ENCODE results near the gene COPG1. TPM values are rescaled to one million over a fixed set of nuclear protein-coding genes. Genes with fewer than 3 reads are reported as not detected.

Gene COPG1
- total RNA-seq, 1 donor from 2014 or later, result 267 TPM

DNA sequence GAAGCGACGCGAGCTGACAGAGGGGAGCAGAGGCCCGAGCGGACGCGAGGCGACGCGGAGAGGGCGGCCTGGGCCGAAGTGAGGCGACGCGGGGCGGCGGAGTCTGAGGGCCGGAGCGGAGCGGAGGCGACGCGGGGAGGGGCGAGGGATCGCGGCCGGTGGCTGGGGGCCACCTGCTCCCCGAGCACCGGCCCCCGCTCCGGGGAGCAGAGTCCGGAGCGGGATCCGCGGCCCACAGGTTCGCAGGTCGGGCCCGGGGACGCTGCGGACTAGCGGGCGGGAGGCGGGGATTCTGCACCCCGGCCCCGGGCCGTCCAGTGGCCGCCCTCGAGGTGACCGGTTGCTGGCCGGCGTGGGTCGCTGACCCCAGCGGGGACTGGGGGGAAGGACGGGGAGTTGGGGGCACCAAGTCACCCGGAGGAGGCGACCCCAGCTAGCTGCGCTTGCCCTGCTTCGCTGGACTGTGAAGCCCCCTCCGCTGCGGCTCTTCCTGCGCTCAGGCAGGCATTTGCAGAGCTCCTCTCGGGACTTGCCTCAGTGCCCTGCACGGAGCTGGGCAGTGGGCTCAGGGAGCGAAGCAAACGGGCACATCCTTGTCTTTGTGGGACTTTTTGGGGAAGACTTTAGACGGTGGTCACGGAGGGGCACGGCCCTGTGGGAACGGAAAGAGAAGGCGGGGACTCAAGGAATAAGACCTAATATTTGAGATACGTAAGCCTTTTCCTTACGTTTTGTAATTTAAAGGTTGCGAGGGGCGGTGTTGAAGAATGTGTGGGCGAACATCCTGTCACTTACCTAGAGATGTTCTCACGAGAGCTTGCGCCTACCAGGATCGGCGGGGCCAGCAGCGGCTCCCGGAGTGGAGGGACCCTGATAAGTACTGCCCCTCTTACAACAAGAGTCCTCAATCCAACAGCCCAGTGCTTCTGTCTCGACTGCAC, 29.8 kb downstream of the COPG1 start:
- peak overlapping the region; percentile 100 for H3K4me2 ChIP-seq (ENCODE audit: low read length)
- peak overlapping the region; percentile 94 for H3K27ac Mint-ChIP-seq (ENCODE audit: unreplicated experiment)
- peaks cover 23% of the 10 kb centered on the region for H3K79me2 ChIP-seq (ENCODE audit: insufficient read depth, low read length)
- peak overlapping the region; percentile 96 for H3K9ac ChIP-seq (ENCODE audit: low read length)
- H3K9me3 Mint-ChIP-seq (ENCODE audit: unreplicated experiment), result no peaks in the 10 kb centered on the region
- peak; percentile 75 for DNase-seq (ENCODE audit: low read depth)
- peaks cover 32% of the 10 kb centered on the region for H3K36me3 ChIP-seq (ENCODE audit: insufficient read depth, low read length)
- H3K27ac ChIP-seq (ENCODE audit: low read depth, low read length), result peak overlapping the region; percentile 84
- no peaks in the 10 kb centered on the region for H3K27me3 ChIP-seq (ENCODE audit: insufficient read depth, low read length)
- peaks cover 45% of the 10 kb centered on the region for H4K20me1 ChIP-seq (ENCODE audit: insufficient read depth, low read length)
- H3K4me3 ChIP-seq (ENCODE audit: insufficient read depth, low read depth, low read length), result peak overlapping the region; percentile 82
- H3K36me3 Mint-ChIP-seq (ENCODE audit: low read depth, unreplicated experiment), result peaks cover 18% of the 10 kb centered on the region
- H2AFZ ChIP-seq (ENCODE audit: low read depth, low read length), result peak overlapping the region; percentile 79
- TF ChIP-seq EZH2 (IDR thresholded peaks at IDR 0.05; ENCODE audit: insufficient read depth, low read length), result no peak
- TF ChIP-seq, protein P1, sequence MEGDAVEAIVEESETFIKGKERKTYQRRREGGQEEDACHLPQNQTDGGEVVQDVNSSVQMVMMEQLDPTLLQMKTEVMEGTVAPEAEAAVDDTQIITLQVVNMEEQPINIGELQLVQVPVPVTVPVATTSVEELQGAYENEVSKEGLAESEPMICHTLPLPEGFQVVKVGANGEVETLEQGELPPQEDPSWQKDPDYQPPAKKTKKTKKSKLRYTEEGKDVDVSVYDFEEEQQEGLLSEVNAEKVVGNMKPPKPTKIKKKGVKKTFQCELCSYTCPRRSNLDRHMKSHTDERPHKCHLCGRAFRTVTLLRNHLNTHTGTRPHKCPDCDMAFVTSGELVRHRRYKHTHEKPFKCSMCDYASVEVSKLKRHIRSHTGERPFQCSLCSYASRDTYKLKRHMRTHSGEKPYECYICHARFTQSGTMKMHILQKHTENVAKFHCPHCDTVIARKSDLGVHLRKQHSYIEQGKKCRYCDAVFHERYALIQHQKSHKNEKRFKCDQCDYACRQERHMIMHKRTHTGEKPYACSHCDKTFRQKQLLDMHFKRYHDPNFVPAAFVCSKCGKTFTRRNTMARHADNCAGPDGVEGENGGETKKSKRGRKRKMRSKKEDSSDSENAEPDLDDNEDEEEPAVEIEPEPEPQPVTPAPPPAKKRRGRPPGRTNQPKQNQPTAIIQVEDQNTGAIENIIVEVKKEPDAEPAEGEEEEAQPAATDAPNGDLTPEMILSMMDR (IDR thresholded peaks at IDR 0.05; ENCODE audit: insufficient read depth, low read depth, low read length), result no peak
- H3K9me3 ChIP-seq (ENCODE audit: insufficient read depth, low read depth, low read length), result no peaks in the 10 kb centered on the region
- no peak for FAIRE-seq
- peaks cover 8% of the 10 kb centered on the region for H3K4me1 Mint-ChIP-seq (ENCODE audit: low read depth, unreplicated experiment)
- no peaks in the 10 kb centered on the region for H3K27me3 Mint-ChIP-seq (ENCODE audit: low read depth, unreplicated experiment)
- H3K4me3 Mint-ChIP-seq (ENCODE audit: unreplicated experiment), result peak overlapping the region; percentile 96
- H3K4me1 ChIP-seq (ENCODE audit: insufficient read depth, low read length), result peaks cover 17% of the 10 kb centered on the region

DNA sequence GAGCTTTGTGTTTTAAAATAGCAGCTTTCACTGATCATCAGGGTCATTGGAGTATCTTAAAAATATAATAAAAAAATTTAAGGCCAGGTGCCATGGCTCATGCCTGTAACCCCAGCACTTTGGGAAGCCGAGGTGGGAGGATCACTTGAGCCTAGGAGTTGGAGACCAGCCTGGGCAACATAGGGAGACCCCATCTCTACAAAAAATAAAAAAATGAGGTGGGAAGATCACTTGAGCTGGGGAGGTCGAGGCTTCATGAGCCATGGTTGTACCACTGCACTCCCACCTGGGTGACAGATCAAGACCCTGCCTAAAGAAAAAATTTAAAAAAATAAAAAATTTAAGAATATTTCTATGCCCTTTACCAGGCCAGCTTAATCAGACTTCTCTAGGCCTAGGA, 30.8 kb downstream of the COPG1 start:
- Histone ChIP-seq H3K27me3 (ENCODE audit: insufficient read depth, low read length) (no peaks in the 10 kb centered on the region), H3K79me2 (ENCODE audit: insufficient read depth, low read length) (peaks cover 23% of the 10 kb centered on the region), H3K9me3 (ENCODE audit: insufficient read depth, low read depth, low read length) (no peaks in the 10 kb centered on the region), H3K9ac (ENCODE audit: low read length) (peak overlapping the region; percentile 96), H3K4me2 (ENCODE audit: low read length) (peak overlapping the region; percentile 100), H3K27ac (ENCODE audit: low read depth, low read length) (no peak overlapping the region), H2AFZ (ENCODE audit: low read depth, low read length) (no peak overlapping the region), H4K20me1 (ENCODE audit: insufficient read depth, low read length) (peaks cover 36% of the 10 kb centered on the region), H3K4me1 (ENCODE audit: insufficient read depth, low read length) (peaks cover 17% of the 10 kb centered on the region), H3K36me3 (ENCODE audit: insufficient read depth, low read length) (peaks cover 23% of the 10 kb centered on the region), H3K4me3 (ENCODE audit: insufficient read depth, low read depth, low read length) (peak overlapping the region; percentile 82)
- DNase-seq (ENCODE audit: low read depth), result no peak
- no peaks in the 10 kb centered on the region for H3K27me3 Mint-ChIP-seq (ENCODE audit: low read depth, unreplicated experiment)
- no peak for TF ChIP-seq EZH2 (IDR thresholded peaks at IDR 0.05; ENCODE audit: insufficient read depth, low read length)
- TF ChIP-seq, protein P1 (IDR thresholded peaks at IDR 0.05; ENCODE audit: insufficient read depth, low read depth, low read length), result no peak
- H3K4me3 Mint-ChIP-seq (ENCODE audit: unreplicated experiment), result peak overlapping the region; percentile 96
- no peak overlapping the region for H3K27ac Mint-ChIP-seq (ENCODE audit: unreplicated experiment)
- H3K36me3 Mint-ChIP-seq (ENCODE audit: low read depth, unreplicated experiment), result peaks cover 12% of the 10 kb centered on the region
- FAIRE-seq, result no peak
- H3K9me3 Mint-ChIP-seq (ENCODE audit: unreplicated experiment), result no peaks in the 10 kb centered on the region
- peaks cover 8% of the 10 kb centered on the region for H3K4me1 Mint-ChIP-seq (ENCODE audit: low read depth, unreplicated experiment)

DNA sequence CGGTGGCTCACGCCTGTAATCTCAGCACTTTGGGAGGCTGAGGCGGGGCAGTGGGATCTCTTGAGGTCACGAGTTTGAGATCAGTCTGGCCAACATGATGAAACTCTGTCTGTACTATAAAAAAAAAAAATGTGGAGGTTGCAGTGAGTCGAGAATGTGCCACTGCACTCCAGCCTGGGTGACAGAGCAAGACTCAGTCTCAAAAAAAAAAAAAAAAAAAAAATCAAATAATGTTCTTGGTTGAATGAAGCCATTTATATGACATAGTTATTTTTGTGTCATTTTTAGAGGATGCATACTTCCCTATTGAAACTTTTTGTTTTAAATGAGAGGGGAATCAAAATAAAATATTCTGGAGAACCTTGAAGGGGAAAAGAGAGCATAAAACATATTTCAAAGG, 32.3 kb downstream of the COPG1 start:
- H3K36me3 ChIP-seq (ENCODE audit: insufficient read depth, low read length), result peaks cover 16% of the 10 kb centered on the region

More for the DNA sequence above, 32.3 kb downstream of the COPG1 start:
- Mint-ChIP-seq H3K36me3 (ENCODE audit: low read depth, unreplicated experiment) (peaks cover 9% of the 10 kb centered on the region), H3K27ac (ENCODE audit: unreplicated experiment) (no peak overlapping the region), H3K4me1 (ENCODE audit: low read depth, unreplicated experiment) (peaks cover 6% of the 10 kb centered on the region), H3K27me3 (ENCODE audit: low read depth, unreplicated experiment) (no peaks in the 10 kb centered on the region), H3K4me3 (ENCODE audit: unreplicated experiment) (no peak overlapping the region), H3K9me3 (ENCODE audit: unreplicated experiment) (no peaks in the 10 kb centered on the region)
- H4K20me1 ChIP-seq (ENCODE audit: insufficient read depth, low read length), result peaks cover 25% of the 10 kb centered on the region
- no peak overlapping the region for H3K4me2 ChIP-seq (ENCODE audit: low read length)
- peaks cover 17% of the 10 kb centered on the region for H3K4me1 ChIP-seq (ENCODE audit: insufficient read depth, low read length)
- DNase-seq (ENCODE audit: low read depth) (no peak), FAIRE-seq (no peak)
- no peak overlapping the region for H2AFZ ChIP-seq (ENCODE audit: low read depth, low read length)
- no peak overlapping the region for H3K4me3 ChIP-seq (ENCODE audit: insufficient read depth, low read depth, low read length)
- TF ChIP-seq EZH2 (IDR thresholded peaks at IDR 0.05; ENCODE audit: insufficient read depth, low read length), result no peak
- TF ChIP-seq, protein P1 (IDR thresholded peaks at IDR 0.05; ENCODE audit: insufficient read depth, low read depth, low read length), result no peak
- no peaks in the 10 kb centered on the region for H3K27me3 ChIP-seq (ENCODE audit: insufficient read depth, low read length)
- peaks cover 25% of the 10 kb centered on the region for H3K79me2 ChIP-seq (ENCODE audit: insufficient read depth, low read length)
- no peaks in the 10 kb centered on the region for H3K9me3 ChIP-seq (ENCODE audit: insufficient read depth, low read depth, low read length)
- peak overlapping the region; percentile 32 for H3K27ac ChIP-seq (ENCODE audit: low read depth, low read length)
- H3K9ac ChIP-seq (ENCODE audit: low read length), result peak overlapping the region; percentile 3

All from astrocyte (in vitro differentiated cells and primary cell).